Measurements from ENCODE around the gene EHMT1. TPM values are rescaled to one million over a fixed set of nuclear protein-coding genes. Genes with fewer than 3 reads are reported as not detected.
A peak's percentile ranks its signal among the peaks of the same experiment; 100 is the strongest.

Gene EHMT1
- total and polyA plus RNA-seq, 2 donors (not counting 1 experiment from before 2014, with no cell fraction given), result 101 to 394 TPM

DNA sequence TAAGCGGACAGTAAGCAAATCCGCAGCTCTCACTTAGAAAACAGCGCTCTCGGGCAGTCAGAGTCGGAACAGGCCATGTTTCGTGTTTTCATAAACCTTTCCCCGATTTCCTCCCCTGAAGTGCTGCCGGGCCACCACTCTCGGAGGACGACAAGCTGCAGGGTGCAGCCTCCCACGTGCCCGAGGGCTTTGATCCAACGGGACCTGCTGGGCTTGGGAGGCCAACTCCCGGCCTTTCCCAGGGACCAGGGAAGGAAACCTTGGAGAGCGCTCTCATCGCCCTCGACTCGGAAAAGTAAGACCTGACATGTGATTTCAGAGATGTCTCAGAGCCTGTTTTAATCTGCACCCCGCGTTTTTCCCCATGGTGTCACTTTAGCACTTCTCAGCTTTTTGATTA is 159.0 kb downstream of the EHMT1 start:
- H3K4me1 Mint-ChIP-seq, result peaks cover 2% of the 10 kb centered on the region

DNA sequence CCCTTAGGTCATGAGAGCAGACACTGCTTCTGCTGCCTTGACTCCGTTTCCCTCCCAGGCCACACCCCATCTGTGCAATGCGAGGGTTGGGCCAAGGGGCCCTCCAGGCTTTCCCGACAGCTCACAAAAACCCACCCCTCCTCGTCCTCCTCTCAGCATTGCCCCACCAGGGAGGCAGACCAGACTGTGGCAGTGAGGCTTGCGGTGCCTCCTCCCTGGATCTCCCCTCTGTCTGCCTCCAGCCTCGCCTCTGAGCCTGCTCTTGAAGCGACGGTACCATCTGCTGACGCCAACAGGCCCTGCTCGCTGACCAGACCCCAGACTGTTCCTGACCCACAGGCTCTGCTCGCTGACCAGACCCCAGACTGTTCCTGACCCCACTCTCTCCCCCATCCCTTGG is 159.5 kb downstream of the EHMT1 start:
- ChIA-PET POLR2A (interaction anchor here (0.8 kb wide), 1 partner anchor 9 kb away, joined by 3 read pairs; no protein-coding TSS in a partner anchor), CTCF (no interaction called here)
- Mint-ChIP-seq H3K9me3 (ENCODE audit: insufficient read depth) (no peaks in the 10 kb centered on the region), H3K27me3 (no peaks in the 10 kb centered on the region), H3K4me3 (no peak overlapping the region), H3K27ac (peak overlapping the region; percentile 57), H3K4me1 (no peaks in the 10 kb centered on the region)
- no peaks in the 10 kb centered on the region for H3K27me3 ChIP-seq (replicated peaks in 1 of 4; ENCODE audit: control extremely low read depth in 1 of 4, control insufficient read depth in 3 of 4, insufficient read depth in 4 of 4, low read length in 3 of 4)
- no peak overlapping the region for H3K4me3 ChIP-seq (ENCODE audit: control extremely low read depth in 1 of 5, extremely low read depth in 1 of 5, insufficient read depth in 1 of 5, low read depth in 2 of 5, low read length in 4 of 5)
- H3K27ac ChIP-seq (ENCODE audit: low read length in 2 of 2), result no peak overlapping the region
- H3K36me3 ChIP-seq (replicated peaks in 1 of 2; ENCODE audit: control extremely low read depth in 1 of 2, control insufficient read depth in 1 of 2, extremely low read depth in 1 of 2, insufficient read depth in 2 of 2, low read length in 1 of 2), result peaks cover 0 to 81% of the 10 kb centered on the region in 2 experiments
- H3K9ac ChIP-seq (ENCODE audit: low read length), result no peak overlapping the region
- peaks cover 65% of the 10 kb centered on the region for H3K79me2 ChIP-seq (ENCODE audit: control insufficient read depth, insufficient read depth, low read length)
- no peak for ATAC-seq (ENCODE audit: low read depth)
- H2AFZ ChIP-seq (ENCODE audit: insufficient read depth, low read depth, low read length, poor library complexity, severe bottlenecking), result no peak overlapping the region
- no peaks in the 10 kb centered on the region for H3K9me3 ChIP-seq (ENCODE audit: control extremely low read depth in 1 of 3, control insufficient read depth in 2 of 3, insufficient read depth in 1 of 3, low read length in 2 of 3)
- H3K4me1 ChIP-seq (ENCODE audit: control insufficient read depth in 2 of 2, insufficient read depth in 2 of 2, low read length in 2 of 2), result no peaks in the 10 kb centered on the region
- no peak for TF ChIP-seq EZH2 (IDR thresholded peaks at IDR 0.05; ENCODE audit: borderline replicate concordance, insufficient read depth, low read depth, low read length, poor library complexity, severe bottlenecking)
- TF ChIP-seq, protein P1, sequence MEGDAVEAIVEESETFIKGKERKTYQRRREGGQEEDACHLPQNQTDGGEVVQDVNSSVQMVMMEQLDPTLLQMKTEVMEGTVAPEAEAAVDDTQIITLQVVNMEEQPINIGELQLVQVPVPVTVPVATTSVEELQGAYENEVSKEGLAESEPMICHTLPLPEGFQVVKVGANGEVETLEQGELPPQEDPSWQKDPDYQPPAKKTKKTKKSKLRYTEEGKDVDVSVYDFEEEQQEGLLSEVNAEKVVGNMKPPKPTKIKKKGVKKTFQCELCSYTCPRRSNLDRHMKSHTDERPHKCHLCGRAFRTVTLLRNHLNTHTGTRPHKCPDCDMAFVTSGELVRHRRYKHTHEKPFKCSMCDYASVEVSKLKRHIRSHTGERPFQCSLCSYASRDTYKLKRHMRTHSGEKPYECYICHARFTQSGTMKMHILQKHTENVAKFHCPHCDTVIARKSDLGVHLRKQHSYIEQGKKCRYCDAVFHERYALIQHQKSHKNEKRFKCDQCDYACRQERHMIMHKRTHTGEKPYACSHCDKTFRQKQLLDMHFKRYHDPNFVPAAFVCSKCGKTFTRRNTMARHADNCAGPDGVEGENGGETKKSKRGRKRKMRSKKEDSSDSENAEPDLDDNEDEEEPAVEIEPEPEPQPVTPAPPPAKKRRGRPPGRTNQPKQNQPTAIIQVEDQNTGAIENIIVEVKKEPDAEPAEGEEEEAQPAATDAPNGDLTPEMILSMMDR (IDR thresholded peaks at IDR 0.05), result no peak
- H3K4me2 ChIP-seq (replicated peaks; ENCODE audit: low read depth, low read length, poor library complexity, severe bottlenecking), result no peak overlapping the region
- peaks cover 32% of the 10 kb centered on the region for H4K20me1 ChIP-seq (ENCODE audit: control insufficient read depth, insufficient read depth, low read length, poor library complexity, severe bottlenecking)
- no peak for DNase-seq
- intact Hi-C loops (cut with micrococcal nuclease), result no loop called here
- 98% methylated on average over 6 of the region's 11 CpGs for WGBS (ENCODE audit: insufficient coverage)

More for the DNA sequence above, 159.0 kb downstream of the EHMT1 start:
- Histone ChIP-seq H3K9me3 (ENCODE audit: control extremely low read depth in 1 of 3, control insufficient read depth in 2 of 3, insufficient read depth in 1 of 3, low read length in 2 of 3) (no peaks in the 10 kb centered on the region), H3K27ac (ENCODE audit: low read length in 2 of 2) (no peak overlapping the region), H3K79me2 (ENCODE audit: control insufficient read depth, insufficient read depth, low read length) (peaks cover 70% of the 10 kb centered on the region), H3K27me3 (replicated peaks in 1 of 4; ENCODE audit: control extremely low read depth in 1 of 4, control insufficient read depth in 3 of 4, insufficient read depth in 4 of 4, low read length in 3 of 4) (no peaks in the 10 kb centered on the region), H3K4me3 (ENCODE audit: control extremely low read depth in 1 of 5, extremely low read depth in 1 of 5, insufficient read depth in 1 of 5, low read depth in 2 of 5, low read length in 4 of 5) (no peak overlapping the region), H3K36me3 (replicated peaks in 1 of 2; ENCODE audit: control extremely low read depth in 1 of 2, control insufficient read depth in 1 of 2, extremely low read depth in 1 of 2, insufficient read depth in 2 of 2, low read length in 1 of 2) (peaks cover 0 to 81% of the 10 kb centered on the region in 2 experiments), H3K4me1 (ENCODE audit: control insufficient read depth in 2 of 2, insufficient read depth in 2 of 2, low read length in 2 of 2) (no peaks in the 10 kb centered on the region), H2AFZ (ENCODE audit: insufficient read depth, low read depth, low read length, poor library complexity, severe bottlenecking) (no peak overlapping the region), H4K20me1 (ENCODE audit: control insufficient read depth, insufficient read depth, low read length, poor library complexity, severe bottlenecking) (peaks cover 34% of the 10 kb centered on the region), H3K9ac (ENCODE audit: low read length) (no peak overlapping the region), H3K4me2 (replicated peaks; ENCODE audit: low read depth, low read length, poor library complexity, severe bottlenecking) (no peak overlapping the region)
- WGBS (ENCODE audit: insufficient coverage), result 96% methylated on average over 18 of the region's 20 CpGs
- Mint-ChIP-seq H3K27me3 (no peaks in the 10 kb centered on the region), H3K27ac (no peak overlapping the region), H3K4me3 (no peak overlapping the region), H3K9me3 (ENCODE audit: insufficient read depth) (no peaks in the 10 kb centered on the region)
- intact Hi-C loops (cut with micrococcal nuclease), result no loop called here
- ChIA-PET CTCF (interaction anchor here (1.2 kb wide), 1 partner anchor 105 kb away, joined by 5 read pairs; no protein-coding TSS in a partner anchor), POLR2A (interaction anchor here (0.8 kb wide), 1 partner anchor 9 kb away, joined by 3 read pairs; no protein-coding TSS in a partner anchor)
- no peak for DNase-seq
- no peak for ATAC-seq (ENCODE audit: low read depth)
- TF ChIP-seq EZH2 (IDR thresholded peaks at IDR 0.05; ENCODE audit: borderline replicate concordance, insufficient read depth, low read depth, low read length, poor library complexity, severe bottlenecking), result no peak
- TF ChIP-seq, protein P1 (IDR thresholded peaks at IDR 0.05), result no peak
